HFFc6 (cell line): ENCODE measurements around the gene TUBGCP5. TPM values are rescaled to one million over a fixed set of nuclear protein-coding genes. Genes with fewer than 3 reads are reported as not detected.

Source experiments
- DNase-seq: peaks from one replicate; pipeline ENCODE4 v3.0.0-alpha.2; 2018
- H3K27ac Mint-ChIP-seq: 2 replicates; pipeline ENCODE4 v1.8.0; 2020; ENCODE audit warnings: mild to moderate bottlenecking, mixed read lengths
- H3K27me3 Mint-ChIP-seq: 2 replicates; pipeline ENCODE4 v1.8.0; 2021; ENCODE audit warnings: mild to moderate bottlenecking, moderate library complexity, mixed read lengths; ENCODE audit not compliant: insufficient read depth
- H3K36me3 Mint-ChIP-seq: 2 replicates; pipeline ENCODE4 v1.8.0; 2021; ENCODE audit warnings: low read depth, mixed read lengths
- H3K4me1 Mint-ChIP-seq: 2 replicates; pipeline ENCODE4 v1.8.0; 2020; ENCODE audit warnings: low read depth, mixed read lengths
- H3K4me3 Mint-ChIP-seq: 2 replicates; pipeline ENCODE4 v1.8.0; 2020; ENCODE audit warnings: mild to moderate bottlenecking, moderate library complexity, mixed read lengths
- H3K9me3 Mint-ChIP-seq: 2 replicates; pipeline ENCODE4 v1.8.0; 2020; ENCODE audit warnings: mild to moderate bottlenecking, mixed read lengths
- CTCF ChIP-seq: fragments of 200-600 bp; sonication (generic); IDR thresholded peaks from 2 replicates; pipeline ENCODE4 v1.5.0; 2021; ENCODE audit warnings: antibody characterized with exemption, mild to moderate bottlenecking
- total RNA-seq, 6 experiments: library from RNA; stranded (reverse); fragmentation: NEBNext Ultra II Directional; extraction: Animal tissue kit (Norgen Biotek cat#: 25700); gene quantifications; 2 replicates in 1 of 6; 3 replicates in 5 of 6; pipeline ENCODE4 v1.2.3, GENCODE V29; 2021

The TUBGCP5 gene
- total RNA-seq, 6 experiments from 2014 or later: 11.7 to 13.8 (median 13.1) TPM

GRCh38 chr15:22980189-22981050, 58.9 kb downstream of the TUBGCP5 start, which contains the start of gene CYFIP1:
TSS of gene CYFIP1 (minus strand) at chr15:22980368. CDS start at chr15:22947285, 33,083 bp downstream.
- H3K4me3 Mint-ChIP-seq: peak within 1 kb of the TSS; percentile 100
- no peaks in the 10 kb centered on the region for H3K9me3 Mint-ChIP-seq
- TF ChIP-seq CTCF: no peak
- peaks cover 5% of the 10 kb centered on the region; the same call in 1 of the 2 replicates for H3K36me3 Mint-ChIP-seq
- peaks cover 3% of the 10 kb centered on the region for H3K27me3 Mint-ChIP-seq
- peaks cover 9% of the 10 kb centered on the region for H3K4me1 Mint-ChIP-seq
- peak within 1 kb of the TSS; percentile 86 for H3K27ac Mint-ChIP-seq
- peak; percentile 68 for DNase-seq

GRCh38 chr15:22979238-22980188, 59.9 kb downstream of the TUBGCP5 start:
- no peak; the same call in 1 of the 2 replicates for TF ChIP-seq CTCF
- DNase-seq: peak; percentile 45
- Mint-ChIP-seq H3K27ac (peak overlapping the region; percentile 86), H3K4me1 (peaks cover 15% of the 10 kb centered on the region), H3K9me3 (no peaks in the 10 kb centered on the region), H3K27me3 (peaks cover 3% of the 10 kb centered on the region), H3K36me3 (peaks cover 5% of the 10 kb centered on the region; the same call in 1 of the 2 replicates), H3K4me3 (peak overlapping the region; percentile 100)

- H3K27ac Mint-ChIP-seq: peak overlapping the region; percentile 86; the same call in 1 of the 2 replicates
- DNase-seq: no peak
Measured at GRCh38 chr15:22978691-22979237, 60.6 kb downstream of the TUBGCP5 start.

GRCh38 chr15:22974745-22975144, 64.6 kb downstream of the TUBGCP5 start:
- Mint-ChIP-seq H3K36me3 (peaks cover 12% of the 10 kb centered on the region), H3K4me1 (peaks cover 27% of the 10 kb centered on the region), H3K27me3 (peaks cover 3% of the 10 kb centered on the region; the same call in 1 of the 2 replicates), H3K9me3 (no peaks in the 10 kb centered on the region), H3K4me3 (no peak overlapping the region), H3K27ac (no peak overlapping the region)
- TF ChIP-seq CTCF: no peak
- no peak for DNase-seq

More at GRCh38 chr15:22978691-22979237, 60.6 kb downstream of the TUBGCP5 start:
- Mint-ChIP-seq H3K27me3 (peaks cover 3% of the 10 kb centered on the region; the same call in 1 of the 2 replicates), H3K9me3 (no peaks in the 10 kb centered on the region), H3K4me1 (peaks cover 20% of the 10 kb centered on the region), H3K36me3 (peaks cover 5% of the 10 kb centered on the region; the same call in 1 of the 2 replicates), H3K4me3 (peak overlapping the region; percentile 100)
- TF ChIP-seq CTCF: no peak

DNA sequence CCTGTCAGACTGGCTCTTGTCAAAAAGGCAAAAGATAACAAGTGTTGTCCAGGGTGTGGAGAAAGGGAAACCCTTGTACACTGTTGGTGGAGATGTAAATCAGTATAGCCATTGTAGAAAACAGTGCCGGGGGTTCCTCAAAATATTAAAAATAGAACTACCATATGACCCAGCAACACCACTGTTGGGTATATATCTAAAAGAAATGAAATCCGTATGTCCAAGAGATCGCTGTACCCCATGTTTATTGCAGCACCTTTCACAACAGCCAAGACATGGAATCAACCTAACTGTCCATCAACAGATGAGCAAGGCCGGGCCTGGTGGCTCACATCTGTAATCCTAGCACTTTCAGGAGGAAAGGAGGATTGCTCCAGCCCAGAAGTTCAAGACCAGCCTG, 65.4 kb downstream of the TUBGCP5 start:
- H3K27ac Mint-ChIP-seq: no peak overlapping the region
- H3K9me3 Mint-ChIP-seq: no peaks in the 10 kb centered on the region
- H3K4me1 Mint-ChIP-seq: peaks cover 32% of the 10 kb centered on the region
- no peaks in the 10 kb centered on the region for H3K27me3 Mint-ChIP-seq
- DNase-seq: no peak
- H3K36me3 Mint-ChIP-seq: peaks cover 13% of the 10 kb centered on the region
- H3K4me3 Mint-ChIP-seq: no peak overlapping the region
- no peak for TF ChIP-seq CTCF
